ENCODE measurements around the gene BEGAIN.
A peak's percentile ranks its signal among the peaks of the same experiment; 100 is the strongest.

BEGAIN gene

GRCh38 chr14:100587086-100587762 lies at the start of gene BEGAIN:
Gene BEGAIN (minus strand): TSS chr14:100587417. CDS start chr14:100587290, 127 bp downstream.
- DNase-seq (ENCODE audit: low spot score), result no peak

- no peak for DNase-seq (ENCODE audit: low spot score)
These were observed 49.3 kb upstream of the BEGAIN start for GRCh38 chr14:100636559-100636958.

GRCh38 chr14:100634026-100634425 lies 46.8 kb upstream of the BEGAIN start:
- DNase-seq (ENCODE audit: low spot score), result no peak

GRCh38 chr14:100633406-100633805 lies 46.2 kb upstream of the BEGAIN start:
- DNase-seq (ENCODE audit: low spot score), result no peak

GRCh38 chr14:100629696-100630095 lies 42.5 kb upstream of the BEGAIN start:
- DNase-seq (ENCODE audit: low spot score), result peak; percentile 85

GRCh38 chr14:100629098-100629497 lies 41.9 kb upstream of the BEGAIN start:
- peak; percentile 14 for DNase-seq (ENCODE audit: low spot score)

- no peak for DNase-seq (ENCODE audit: low spot score)
These were observed 41.0 kb upstream of the BEGAIN start for GRCh38 chr14:100628225-100628624.

GRCh38 chr14:100626614-100627013 lies 39.4 kb upstream of the BEGAIN start:
- no peak for DNase-seq (ENCODE audit: low spot score)

- DNase-seq (ENCODE audit: low spot score), result no peak
These were observed 36.7 kb upstream of the BEGAIN start for GRCh38 chr14:100623961-100624360.

GRCh38 chr14:100623557-100623956 lies 36.3 kb upstream of the BEGAIN start:
- DNase-seq (ENCODE audit: low spot score), result no peak

GRCh38 chr14:100622708-100623485 lies 35.7 kb upstream of the BEGAIN start:
- DNase-seq (ENCODE audit: low spot score), result no peak

- DNase-seq (ENCODE audit: low spot score), result no peak
These were observed 35.0 kb upstream of the BEGAIN start for GRCh38 chr14:100622224-100622623.

GRCh38 chr14:100621806-100622205 lies 34.6 kb upstream of the BEGAIN start:
- DNase-seq (ENCODE audit: low spot score), result no peak

- DNase-seq (ENCODE audit: low spot score), result no peak
These were observed 33.3 kb upstream of the BEGAIN start for GRCh38 chr14:100620255-100621100.

GRCh38 chr14:100619396-100620254 lies 32.4 kb upstream of the BEGAIN start:
- DNase-seq (ENCODE audit: low spot score), result no peak

GRCh38 chr14:100618763-100619320 lies 31.6 kb upstream of the BEGAIN start:
- no peak for DNase-seq (ENCODE audit: low spot score)

- peak; percentile 71 for DNase-seq (ENCODE audit: low spot score)
These were observed 31.1 kb upstream of the BEGAIN start for GRCh38 chr14:100618318-100618693.

- peak; percentile 89 for DNase-seq (ENCODE audit: low spot score)
These were observed 30.4 kb upstream of the BEGAIN start for GRCh38 chr14:100617410-100618317.

GRCh38 chr14:100616854-100617409 lies 29.7 kb upstream of the BEGAIN start:
- no peak for DNase-seq (ENCODE audit: low spot score)

All from Ammon's horn (tissue), 1 donor.